ENCODE measurements around the gene FAM219A.
"Not testable (repeated sequence)": the region's sequence is repeated elsewhere in the genome, so short reads cannot be mapped to it uniquely, and the experiment has no call there.

FAM219A gene

GRCh38 chr9:34372467-34373011 lies 85.8 kb downstream of the FAM219A start:
- no peak for DNase-seq (ENCODE audit: low read depth)
- no peak for TF ChIP-seq CTCF (conservative IDR thresholded peaks at IDR 0.05; ENCODE audit: control insufficient read depth, insufficient read depth, low read depth, low read length)
- no peak overlapping the region for H3K4me3 ChIP-seq (ENCODE audit: control insufficient read depth, low read depth, low read length)

- no peak overlapping the region for H3K4me3 ChIP-seq (ENCODE audit: control insufficient read depth, low read depth, low read length)
- TF ChIP-seq CTCF (conservative IDR thresholded peaks at IDR 0.05; ENCODE audit: control insufficient read depth, insufficient read depth, low read depth, low read length), result no peak
Measured at GRCh38 chr9:34371886-34372466, 86.4 kb downstream of the FAM219A start.

GRCh38 chr9:34370970-34371880 lies 87.1 kb downstream of the FAM219A start:
- no peak for TF ChIP-seq CTCF (conservative IDR thresholded peaks at IDR 0.05; ENCODE audit: control insufficient read depth, insufficient read depth, low read depth, low read length)
- no peak for DNase-seq (ENCODE audit: low read depth)
- H3K4me3 ChIP-seq (ENCODE audit: control insufficient read depth, low read depth, low read length), result peak overlapping the region; percentile 1

More at GRCh38 chr9:34371886-34372466, 86.4 kb downstream of the FAM219A start:
- no peak for DNase-seq (ENCODE audit: low read depth)

- DNase-seq (ENCODE audit: low read depth), result no peak
- TF ChIP-seq CTCF (conservative IDR thresholded peaks at IDR 0.05; ENCODE audit: control insufficient read depth, insufficient read depth, low read depth, low read length), result no peak
- no peak overlapping the region for H3K4me3 ChIP-seq (ENCODE audit: control insufficient read depth, low read depth, low read length)
Measured at GRCh38 chr9:34370335-34370969, 87.9 kb downstream of the FAM219A start.

GRCh38 chr9:34369636-34370035 lies 88.7 kb downstream of the FAM219A start:
- no peak for DNase-seq (ENCODE audit: low read depth)
- no peak for TF ChIP-seq CTCF (conservative IDR thresholded peaks at IDR 0.05; ENCODE audit: control insufficient read depth, insufficient read depth, low read depth, low read length)
- H3K4me3 ChIP-seq (ENCODE audit: control insufficient read depth, low read depth, low read length), result no peak overlapping the region

- DNase-seq (ENCODE audit: low read depth); H3K4me3 ChIP-seq (ENCODE audit: control insufficient read depth, low read depth, low read length): not testable (repeated sequence)
Measured at GRCh38 chr9:34368796-34369195, 89.6 kb downstream of the FAM219A start.

GRCh38 chr9:34367751-34368410 lies 90.5 kb downstream of the FAM219A start:
- DNase-seq (ENCODE audit: low read depth); H3K4me3 ChIP-seq (ENCODE audit: control insufficient read depth, low read depth, low read length): not testable (repeated sequence)

Data from fibroblast of mammary gland (primary cell).